Measurements from ENCODE around the gene CCNH.

The CCNH gene

DNA sequence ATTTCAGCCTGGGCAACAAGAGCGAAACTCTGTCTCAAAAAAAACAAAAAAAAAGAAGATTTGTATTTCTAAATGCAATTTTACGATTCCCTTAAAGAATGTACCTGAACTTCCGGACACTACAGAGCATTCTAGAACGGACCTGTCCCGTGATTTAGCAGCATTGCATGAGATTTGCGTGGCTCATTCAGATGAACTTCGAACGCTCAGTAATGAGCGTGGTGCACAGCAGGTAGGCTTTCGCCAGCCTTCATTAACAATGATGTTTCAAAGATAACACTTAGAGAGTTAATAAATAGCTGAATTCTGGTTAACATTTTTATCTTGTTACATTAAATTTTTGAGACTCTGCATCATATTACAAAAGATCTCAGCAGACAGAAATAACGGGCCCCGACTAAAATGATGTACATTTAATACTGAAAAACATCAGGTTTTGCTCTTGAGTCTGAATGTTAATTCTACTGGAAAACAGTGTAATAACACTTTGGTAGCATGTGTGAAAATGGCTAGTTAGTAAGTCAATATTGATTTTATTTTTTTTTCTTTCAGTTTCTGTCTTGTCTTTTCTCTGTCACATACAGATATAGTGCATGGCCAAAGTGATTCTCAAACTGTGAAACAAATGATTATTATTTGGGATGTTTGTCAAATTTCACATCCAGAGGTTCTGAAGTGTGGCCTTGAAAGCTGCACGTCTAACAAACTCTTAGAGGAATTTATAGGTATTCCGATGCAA, 23.3 kb downstream of the CCNH start:
- H3K4me3 ChIP-seq (ENCODE audit: low read length) = no peak overlapping the region
- DNase-seq (ENCODE audit: low read depth) = no peak
- TF ChIP-seq, protein P1, sequence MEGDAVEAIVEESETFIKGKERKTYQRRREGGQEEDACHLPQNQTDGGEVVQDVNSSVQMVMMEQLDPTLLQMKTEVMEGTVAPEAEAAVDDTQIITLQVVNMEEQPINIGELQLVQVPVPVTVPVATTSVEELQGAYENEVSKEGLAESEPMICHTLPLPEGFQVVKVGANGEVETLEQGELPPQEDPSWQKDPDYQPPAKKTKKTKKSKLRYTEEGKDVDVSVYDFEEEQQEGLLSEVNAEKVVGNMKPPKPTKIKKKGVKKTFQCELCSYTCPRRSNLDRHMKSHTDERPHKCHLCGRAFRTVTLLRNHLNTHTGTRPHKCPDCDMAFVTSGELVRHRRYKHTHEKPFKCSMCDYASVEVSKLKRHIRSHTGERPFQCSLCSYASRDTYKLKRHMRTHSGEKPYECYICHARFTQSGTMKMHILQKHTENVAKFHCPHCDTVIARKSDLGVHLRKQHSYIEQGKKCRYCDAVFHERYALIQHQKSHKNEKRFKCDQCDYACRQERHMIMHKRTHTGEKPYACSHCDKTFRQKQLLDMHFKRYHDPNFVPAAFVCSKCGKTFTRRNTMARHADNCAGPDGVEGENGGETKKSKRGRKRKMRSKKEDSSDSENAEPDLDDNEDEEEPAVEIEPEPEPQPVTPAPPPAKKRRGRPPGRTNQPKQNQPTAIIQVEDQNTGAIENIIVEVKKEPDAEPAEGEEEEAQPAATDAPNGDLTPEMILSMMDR (conservative IDR thresholded peaks at IDR 0.05; ENCODE audit: low read depth, low read length) = no peak

DNA sequence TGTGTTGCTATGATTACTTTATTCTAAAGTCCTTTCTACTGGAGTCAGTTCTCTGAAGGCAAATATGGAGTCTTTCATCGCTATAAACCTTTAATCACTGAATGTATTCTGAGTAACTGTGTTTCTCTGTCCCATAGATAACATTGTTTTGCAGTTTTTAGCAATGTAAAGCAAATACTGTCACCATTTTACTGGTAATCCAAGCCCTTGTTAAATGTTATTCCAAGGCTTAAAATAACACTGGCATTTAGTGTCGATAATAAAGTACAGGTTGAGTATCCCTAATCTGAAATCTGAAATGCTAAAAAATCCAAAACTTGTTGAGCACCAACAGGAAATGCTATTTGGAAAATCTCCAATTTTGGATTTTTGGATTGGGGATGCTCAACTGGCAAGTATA, 24.6 kb downstream of the CCNH start:
- H3K4me3 ChIP-seq (ENCODE audit: low read length) = no peak overlapping the region
- TF ChIP-seq, protein P1 (conservative IDR thresholded peaks at IDR 0.05; ENCODE audit: low read depth, low read length) = no peak
- no peak for DNase-seq (ENCODE audit: low read depth)

DNA sequence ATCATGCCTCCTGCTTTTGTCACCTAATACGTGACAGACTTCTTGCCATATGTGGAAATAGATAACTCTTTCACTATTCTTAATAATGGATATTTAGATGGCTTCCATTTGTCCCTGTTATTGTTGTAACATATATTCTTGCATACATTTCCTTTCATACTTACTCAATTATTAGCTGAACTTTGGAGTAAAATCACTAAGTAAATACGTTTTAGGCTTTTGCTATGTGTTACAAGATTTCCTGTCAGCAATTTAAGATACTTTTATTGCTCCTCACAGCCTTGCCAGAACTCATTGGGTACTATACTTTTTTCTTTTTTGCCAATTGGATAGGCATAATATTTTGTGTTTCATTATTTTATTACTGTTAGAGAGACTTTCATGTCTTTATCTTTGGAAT, 26.9 kb downstream of the CCNH start:
- TF ChIP-seq, protein P1 (conservative IDR thresholded peaks at IDR 0.05; ENCODE audit: low read depth, low read length) = no peak
- DNase-seq (ENCODE audit: low read depth) = no peak
- no peak overlapping the region for H3K4me3 ChIP-seq (ENCODE audit: low read length)

DNA sequence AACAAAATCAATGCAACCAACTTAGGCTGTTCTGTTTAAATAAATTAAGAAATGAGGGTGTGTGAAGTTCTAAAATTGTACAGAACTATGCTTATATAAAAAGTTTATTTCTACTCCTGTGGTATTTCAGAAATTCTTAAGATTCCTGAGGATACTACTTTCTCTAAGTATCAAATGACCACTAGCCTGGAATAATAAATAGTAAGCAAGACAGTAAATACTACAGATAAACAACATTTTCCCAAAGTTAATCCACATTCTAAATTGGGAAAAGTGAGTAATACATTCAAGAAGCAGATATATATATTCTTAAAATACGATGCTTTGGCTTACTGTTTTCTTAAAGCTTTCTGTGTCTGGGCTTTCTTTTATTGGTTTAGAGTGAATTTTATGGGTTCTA, 29.5 kb downstream of the CCNH start:
- H3K4me3 ChIP-seq (ENCODE audit: low read length) = no peak overlapping the region
- TF ChIP-seq, protein P1 (conservative IDR thresholded peaks at IDR 0.05; ENCODE audit: low read depth, low read length) = no peak
- DNase-seq (ENCODE audit: low read depth) = no peak

DNA sequence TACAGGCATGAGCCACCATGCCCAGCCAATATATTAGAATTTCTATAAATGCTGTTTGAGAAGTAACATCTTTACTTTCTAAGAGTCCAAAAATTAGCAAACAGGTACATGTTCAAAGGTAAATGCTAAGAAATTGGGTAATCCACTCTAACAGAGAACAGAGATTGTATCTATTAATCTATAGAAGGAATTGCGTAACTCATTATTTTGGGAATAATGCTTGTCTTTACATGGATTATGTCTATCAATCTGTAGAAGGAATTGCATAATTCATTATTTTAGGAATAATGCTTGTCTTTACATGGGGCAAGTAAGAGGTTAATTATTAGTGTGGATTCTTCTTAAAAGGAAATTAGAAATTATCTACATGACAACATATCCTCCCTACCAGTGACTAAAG, 30.5 kb downstream of the CCNH start:
- DNase-seq (ENCODE audit: low read depth) = no peak
- TF ChIP-seq, protein P1 (conservative IDR thresholded peaks at IDR 0.05; ENCODE audit: low read depth, low read length) = no peak

DNA sequence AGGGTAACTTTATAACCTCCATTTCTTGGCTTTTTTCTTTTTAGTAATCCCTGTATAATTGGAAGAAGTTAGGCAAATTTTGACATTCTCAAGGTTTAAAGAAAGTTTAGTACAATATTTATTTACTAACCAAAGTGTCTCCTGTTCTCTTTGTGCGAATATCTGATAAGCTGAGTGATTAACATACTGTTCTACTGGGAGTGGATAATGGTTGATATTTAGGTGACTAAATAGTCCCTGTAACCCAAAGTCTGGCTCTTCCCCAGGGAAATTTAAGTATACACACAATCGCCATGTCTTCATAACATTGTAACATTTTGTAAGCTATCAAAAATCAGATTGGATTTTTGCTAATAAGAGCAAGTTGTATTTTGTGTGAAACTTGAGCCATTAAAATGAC, 40.0 kb downstream of the CCNH start:
- TF ChIP-seq, protein P1 (conservative IDR thresholded peaks at IDR 0.05; ENCODE audit: low read depth, low read length) = no peak
- DNase-seq (ENCODE audit: low read depth) = no peak
- no peak overlapping the region for H3K4me3 ChIP-seq (ENCODE audit: low read length)

More for the DNA sequence above, 30.5 kb downstream of the CCNH start:
- H3K4me3 ChIP-seq (ENCODE audit: low read length) = no peak overlapping the region

DNA sequence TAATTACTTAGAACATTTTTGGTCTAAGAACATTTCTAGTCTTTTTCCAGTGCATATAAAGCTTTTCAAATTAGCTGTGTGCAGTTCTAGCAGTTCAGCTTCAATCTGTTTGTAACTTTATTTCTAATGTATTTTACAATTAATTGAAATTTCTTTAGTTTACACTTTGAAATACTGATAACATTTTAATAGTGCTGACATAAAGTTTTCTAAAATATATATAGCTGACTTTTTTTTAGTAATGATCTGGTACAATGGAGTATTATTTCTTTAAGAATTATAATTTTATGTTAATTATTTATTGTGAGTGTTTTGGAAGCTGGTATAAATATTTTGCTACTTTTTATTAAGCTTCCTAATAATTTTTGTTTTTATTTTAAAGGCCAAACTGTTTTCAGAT, 43.3 kb downstream of the CCNH start:
- no peak for DNase-seq (ENCODE audit: low read depth)
- no peak overlapping the region for H3K4me3 ChIP-seq (ENCODE audit: low read length)
- TF ChIP-seq, protein P1 (conservative IDR thresholded peaks at IDR 0.05; ENCODE audit: low read depth, low read length) = no peak
